GM23338 (cell line): ENCODE data around the gene SHROOM2.

Source experiments
- EZH2 ChIP-seq: fragments of 200-600 bp; sonication (generic); IDR thresholded peaks from one replicate; pipeline ENCODE4 v1.8.0; 2017; ENCODE audit warnings: antibody characterized with exemption, mild to moderate bottlenecking, low read depth; ENCODE audit not compliant: unreplicated experiment
- STAT1 ChIP-seq: IDR thresholded peaks from one replicate; pipeline ENCODE4 v1.6.1; 2016; ENCODE audit warnings: antibody characterized with exemption; ENCODE audit not compliant: unreplicated experiment
- TF ChIP-seq, protein P1 (sequence below), 2 experiments: fragments of 200-600 bp in 1 of 2; sonication (generic) in 1 of 2; conservative IDR thresholded peaks; 2 replicates each; pipeline versions ENCODE4 v1.5.1 to v1.6.1; 2016 to 2017; ENCODE audit warnings: antibody characterized with exemption in 2 of 2, low read depth in 2 of 2, mild to moderate bottlenecking in 2 of 2, moderate library complexity in 1 of 2

DNA sequence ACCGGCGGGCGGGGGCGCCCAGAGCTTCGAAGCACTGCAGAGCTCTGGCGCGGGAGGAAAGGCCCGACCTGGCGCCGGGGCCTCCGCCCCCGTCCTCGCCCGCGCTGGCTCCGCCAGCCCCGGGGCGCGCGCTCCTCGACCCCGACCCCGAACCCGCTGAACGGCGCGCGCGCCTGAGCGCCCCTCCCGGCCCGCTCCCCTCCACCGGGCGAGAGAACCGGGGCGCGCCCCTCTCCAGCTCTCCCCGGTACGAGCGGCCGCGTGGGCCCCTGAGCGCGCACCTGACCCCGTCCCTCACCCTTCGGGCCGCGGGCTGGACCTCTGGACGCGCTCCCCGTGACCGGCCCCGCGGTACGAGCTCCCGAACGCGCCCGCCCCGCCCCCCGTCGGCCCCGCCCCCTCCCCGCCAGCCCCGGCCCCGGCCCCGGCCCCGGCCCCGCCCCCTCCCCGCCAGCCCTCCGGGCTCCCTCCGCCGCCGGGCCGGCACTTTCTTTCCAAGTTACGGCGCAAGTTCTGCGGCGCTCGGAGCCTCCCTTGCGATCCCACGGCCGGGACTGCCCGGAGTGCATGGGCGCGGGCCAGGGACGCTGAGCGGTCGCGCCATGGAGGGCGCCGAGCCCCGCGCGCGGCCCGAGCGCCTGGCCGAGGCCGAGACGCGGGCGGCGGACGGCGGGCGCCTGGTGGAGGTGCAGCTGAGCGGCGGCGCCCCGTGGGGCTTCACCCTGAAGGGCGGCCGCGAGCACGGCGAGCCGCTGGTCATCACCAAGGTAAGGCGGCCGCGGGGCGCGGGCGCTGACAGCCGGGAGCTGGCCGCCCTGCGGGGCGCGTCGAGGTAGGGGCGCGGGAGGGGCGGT lies at the start of gene SHROOM2:
- TF ChIP-seq, protein P1, sequence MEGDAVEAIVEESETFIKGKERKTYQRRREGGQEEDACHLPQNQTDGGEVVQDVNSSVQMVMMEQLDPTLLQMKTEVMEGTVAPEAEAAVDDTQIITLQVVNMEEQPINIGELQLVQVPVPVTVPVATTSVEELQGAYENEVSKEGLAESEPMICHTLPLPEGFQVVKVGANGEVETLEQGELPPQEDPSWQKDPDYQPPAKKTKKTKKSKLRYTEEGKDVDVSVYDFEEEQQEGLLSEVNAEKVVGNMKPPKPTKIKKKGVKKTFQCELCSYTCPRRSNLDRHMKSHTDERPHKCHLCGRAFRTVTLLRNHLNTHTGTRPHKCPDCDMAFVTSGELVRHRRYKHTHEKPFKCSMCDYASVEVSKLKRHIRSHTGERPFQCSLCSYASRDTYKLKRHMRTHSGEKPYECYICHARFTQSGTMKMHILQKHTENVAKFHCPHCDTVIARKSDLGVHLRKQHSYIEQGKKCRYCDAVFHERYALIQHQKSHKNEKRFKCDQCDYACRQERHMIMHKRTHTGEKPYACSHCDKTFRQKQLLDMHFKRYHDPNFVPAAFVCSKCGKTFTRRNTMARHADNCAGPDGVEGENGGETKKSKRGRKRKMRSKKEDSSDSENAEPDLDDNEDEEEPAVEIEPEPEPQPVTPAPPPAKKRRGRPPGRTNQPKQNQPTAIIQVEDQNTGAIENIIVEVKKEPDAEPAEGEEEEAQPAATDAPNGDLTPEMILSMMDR (conservative IDR thresholded peaks at IDR 0.05; ENCODE audit: low read depth in 2 of 2): no peak
- no peak for TF ChIP-seq EZH2
- TF ChIP-seq STAT1: no peak
